ENCODE measurements around the gene SEMA3C. TPM values are rescaled to one million over a fixed set of nuclear protein-coding genes. Genes with fewer than 3 reads are reported as not detected.

SEMA3C gene
- total and polyA plus RNA-seq, 2 experiments from 2014 or later, result 15.5 to 53.5 TPM

GRCh38 chr7:80815733-80816132 is 103.1 kb downstream of the SEMA3C start:
- Histone ChIP-seq H3K4me3 (no peak overlapping the region), H3K9me3 (ENCODE audit: low read depth) (no peaks in the 10 kb centered on the region), H3K27me3 (no peaks in the 10 kb centered on the region), H3K4me1 (ENCODE audit: low read depth) (no peaks in the 10 kb centered on the region), H3K27ac (no peak overlapping the region), H3K36me3 (peaks cover 2% of the 10 kb centered on the region)
- DNase-seq (ENCODE audit: low read depth in 1 of 2, low spot score in 1 of 2), result no peak
- TF ChIP-seq CTCF (IDR thresholded peaks at IDR 0.05; ENCODE audit: low read depth, low read length), result no peak

- no peak overlapping the region for H3K4me3 ChIP-seq
These were observed 109.3 kb downstream of the SEMA3C start for GRCh38 chr7:80809545-80809944.

GRCh38 chr7:80807166-80807900 is 111.5 kb downstream of the SEMA3C start:
- Histone ChIP-seq H3K4me1 (ENCODE audit: low read depth) (no peaks in the 10 kb centered on the region), H3K36me3 (no peaks in the 10 kb centered on the region), H3K27ac (no peak overlapping the region), H3K4me3 (no peak overlapping the region), H3K27me3 (no peaks in the 10 kb centered on the region), H3K9me3 (ENCODE audit: low read depth) (no peaks in the 10 kb centered on the region)
- no peak for TF ChIP-seq CTCF (IDR thresholded peaks at IDR 0.05; ENCODE audit: low read depth, low read length)
- no peak for DNase-seq (ENCODE audit: low read depth in 1 of 2, low spot score in 1 of 2)

More at GRCh38 chr7:80809545-80809944, 109.3 kb downstream of the SEMA3C start:
- DNase-seq (ENCODE audit: low read depth in 1 of 2, low spot score in 1 of 2), result no peak
- Histone ChIP-seq H3K4me1 (ENCODE audit: low read depth) (no peaks in the 10 kb centered on the region), H3K27me3 (no peaks in the 10 kb centered on the region), H3K9me3 (ENCODE audit: low read depth) (no peaks in the 10 kb centered on the region), H3K27ac (no peak overlapping the region), H3K36me3 (no peaks in the 10 kb centered on the region)
- TF ChIP-seq CTCF (IDR thresholded peaks at IDR 0.05; ENCODE audit: low read depth, low read length), result no peak

GRCh38 chr7:80806663-80807062 is 112.2 kb downstream of the SEMA3C start:
- DNase-seq (ENCODE audit: low read depth in 1 of 2, low spot score in 1 of 2), result no peak
- peaks cover 4% of the 10 kb centered on the region for H3K4me1 ChIP-seq (ENCODE audit: low read depth)
- H3K27me3 ChIP-seq, result no peaks in the 10 kb centered on the region
- no peaks in the 10 kb centered on the region for H3K36me3 ChIP-seq
- no peak for TF ChIP-seq CTCF (IDR thresholded peaks at IDR 0.05; ENCODE audit: low read depth, low read length)
- H3K9me3 ChIP-seq (ENCODE audit: low read depth), result no peaks in the 10 kb centered on the region
- H3K4me3 ChIP-seq, result no peak overlapping the region
- no peak overlapping the region for H3K27ac ChIP-seq

GRCh38 chr7:80804589-80804988 is 114.3 kb downstream of the SEMA3C start:
- DNase-seq (ENCODE audit: low read depth in 1 of 2, low spot score in 1 of 2), result no peak
- no peak for TF ChIP-seq CTCF (IDR thresholded peaks at IDR 0.05; ENCODE audit: low read depth, low read length)
- H3K9me3 ChIP-seq (ENCODE audit: low read depth), result no peaks in the 10 kb centered on the region
- H3K36me3 ChIP-seq, result no peaks in the 10 kb centered on the region
- H3K27me3 ChIP-seq, result no peaks in the 10 kb centered on the region
- H3K27ac ChIP-seq, result no peak overlapping the region
- H3K4me1 ChIP-seq (ENCODE audit: low read depth), result peaks cover 4% of the 10 kb centered on the region
- H3K4me3 ChIP-seq, result no peak overlapping the region
